NCI-H1694 treated with DMSO at 0.1 percent for 48 hours (cell line): ENCODE results near the gene SEPTIN6.
"Not testable (repeated sequence)": the region's sequence is repeated elsewhere in the genome, so short reads cannot be mapped to it uniquely, and the experiment has no call there.

Experiments
- DNase-seq: peaks from one replicate; lab custom pipeline; 2025; lab: John Stamatoyannopoulos, UW

Gene SEPTIN6

DNA sequence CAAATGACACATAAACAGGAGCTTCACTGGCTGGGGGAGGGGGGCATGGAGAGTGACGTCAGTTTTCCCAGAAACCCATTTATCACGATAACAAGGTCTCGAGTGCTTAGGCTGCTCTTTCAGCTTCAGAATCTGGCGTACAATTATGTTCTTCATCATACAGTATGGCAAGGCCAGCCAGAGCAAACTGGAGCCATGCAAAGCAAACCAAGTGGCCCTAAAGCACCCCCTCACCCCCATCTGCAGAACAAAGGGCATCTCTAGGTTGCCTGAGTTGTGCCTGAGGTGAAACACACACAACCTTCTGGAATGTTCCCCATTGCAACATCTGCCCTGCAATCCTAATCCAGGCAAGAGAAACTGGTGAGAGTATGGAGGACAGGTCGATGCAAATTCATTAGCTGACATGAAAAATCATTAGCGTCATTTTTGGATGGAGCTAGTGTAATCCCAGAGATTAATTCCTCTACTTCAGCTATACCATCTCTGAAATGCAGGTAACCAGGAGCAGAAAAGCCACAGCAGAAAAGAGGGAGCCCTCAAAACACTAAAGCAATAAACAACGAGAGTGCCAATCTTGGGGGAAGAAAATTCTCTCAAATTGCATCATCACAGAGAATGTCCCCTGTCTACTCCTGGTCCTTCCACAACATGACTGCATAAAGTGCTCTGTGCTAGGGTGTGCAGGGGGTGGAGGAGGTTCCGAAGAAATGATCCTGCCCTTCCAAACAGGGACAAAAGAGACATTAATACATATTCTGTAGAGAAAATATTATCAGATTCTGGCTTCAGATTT, 1.8 kb downstream of the SEPTIN6 start:
- no peak for DNase-seq

DNA sequence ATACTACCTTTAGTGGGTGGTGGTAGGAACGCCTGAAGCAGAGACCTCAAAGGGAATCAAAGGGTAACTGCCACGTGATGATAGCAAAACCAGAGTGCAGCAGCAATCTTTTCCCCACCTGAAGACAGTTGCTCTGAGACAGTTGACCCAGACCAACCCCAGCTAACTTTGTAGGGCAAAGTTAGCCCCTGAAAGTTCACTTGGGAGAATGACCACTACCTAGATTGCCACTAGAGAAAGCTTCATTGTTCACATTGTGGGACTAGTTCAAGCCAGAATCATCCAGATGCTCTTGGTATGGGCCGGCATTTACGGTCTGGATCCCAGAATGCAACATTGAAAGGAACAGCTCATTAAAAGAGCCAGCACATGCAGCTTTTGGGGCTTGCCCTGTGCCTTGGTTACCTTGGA, 4.1 kb downstream of the SEPTIN6 start:
- DNase-seq, result no peak

DNA sequence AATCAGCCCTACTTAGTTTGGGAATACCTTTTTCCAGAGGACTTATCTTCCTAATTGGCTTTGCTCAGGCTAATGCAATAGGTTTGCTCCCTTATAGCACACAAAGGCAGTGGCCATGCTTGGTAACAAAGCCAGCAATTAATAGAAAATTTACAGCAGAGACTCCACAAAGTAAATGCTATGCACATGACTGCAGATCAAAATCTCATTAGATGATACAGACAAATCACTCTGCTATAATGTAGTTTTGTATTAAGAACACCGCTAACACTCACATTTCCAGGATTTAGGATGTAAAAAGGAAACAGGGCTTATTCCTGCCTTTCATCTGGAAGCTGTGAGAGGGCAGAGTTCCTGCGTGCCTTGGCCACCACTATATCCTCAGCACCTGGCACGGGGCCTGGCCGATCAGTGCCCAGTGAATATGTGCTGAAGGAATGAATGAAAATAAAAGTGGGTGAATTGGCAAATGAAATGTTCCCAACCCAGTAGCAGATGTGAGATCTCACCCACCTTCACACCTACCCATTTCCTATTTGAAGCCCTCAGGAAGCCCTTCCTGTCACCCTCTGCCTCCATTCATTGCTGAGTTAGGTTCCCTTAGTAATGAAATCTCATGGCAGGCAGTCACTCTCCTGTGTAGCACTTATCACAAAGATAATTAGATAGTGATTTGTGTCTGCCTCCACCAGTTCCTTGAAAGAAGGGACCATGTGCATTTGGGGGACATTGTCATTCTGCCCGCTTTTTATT, 5.1 kb downstream of the SEPTIN6 start:
- DNase-seq, result no peak

DNA sequence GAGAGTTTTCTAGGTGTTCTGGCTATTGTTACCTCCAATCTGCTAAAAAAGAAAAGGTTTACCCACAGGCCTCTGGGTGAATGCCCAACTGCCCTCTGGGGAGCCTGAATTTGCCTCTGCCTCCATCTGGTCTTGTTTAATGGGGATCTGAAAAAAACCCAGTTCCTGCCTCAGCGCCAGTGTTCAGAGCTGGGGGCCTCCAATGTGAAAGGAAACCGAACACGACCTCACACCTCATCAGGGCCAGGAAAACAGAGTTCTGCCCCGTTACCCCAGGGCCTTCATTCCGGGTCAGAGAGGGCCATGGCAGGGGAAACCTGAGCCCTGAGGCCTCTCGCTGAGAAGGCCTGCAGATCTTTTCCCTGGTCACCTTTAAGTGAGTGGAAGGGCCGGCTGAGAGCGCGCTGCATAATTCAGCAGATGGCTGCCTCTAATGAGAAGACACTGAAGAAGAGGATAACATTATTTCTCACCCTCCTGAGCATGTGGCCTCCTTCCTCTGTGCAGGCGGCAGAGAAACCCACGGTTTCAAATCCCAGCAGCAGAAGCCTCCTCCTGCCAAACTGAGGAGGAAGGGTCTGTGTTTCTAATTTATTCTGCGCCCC, 6.8 kb downstream of the SEPTIN6 start:
- DNase-seq, result peak; percentile 43

DNA sequence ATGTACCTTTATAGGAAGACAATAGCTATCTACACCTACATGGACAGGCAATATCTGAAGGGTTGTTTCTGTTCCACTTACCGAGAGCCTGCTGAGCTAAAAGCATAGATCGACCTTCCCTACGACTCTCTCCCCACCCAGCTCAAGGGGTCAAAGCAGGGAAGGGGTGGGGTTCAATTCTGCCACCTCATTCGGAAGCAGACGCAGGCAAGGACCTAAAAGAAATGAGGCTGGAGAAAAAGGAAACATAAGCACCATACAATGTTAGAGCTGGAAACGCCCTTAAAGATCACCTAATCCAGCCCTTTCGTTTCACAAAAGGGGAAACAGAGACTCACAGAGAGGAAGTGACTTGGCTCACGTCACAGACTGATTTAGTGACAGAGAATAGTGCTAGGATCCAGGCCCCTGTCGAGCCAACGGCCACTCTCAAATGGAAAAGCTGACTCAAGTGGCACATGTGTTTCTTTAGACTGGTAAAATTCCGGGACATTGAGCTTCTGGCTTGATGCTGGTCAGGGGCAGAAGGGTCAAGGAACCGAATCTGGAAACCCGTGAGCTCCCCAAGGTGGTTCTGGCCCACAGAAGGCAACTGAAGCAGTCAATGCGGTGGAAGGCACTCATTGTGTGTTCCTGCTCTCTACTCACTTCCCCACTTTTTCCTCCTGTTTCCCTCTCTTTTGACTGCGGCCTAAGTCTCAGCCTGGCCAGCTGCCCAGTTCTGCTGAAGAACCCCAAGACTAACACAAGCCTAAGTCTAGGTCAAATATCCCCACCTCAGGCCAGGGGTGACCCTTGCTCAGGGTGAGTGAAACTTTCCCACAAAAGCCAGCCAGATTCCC, 7.5 kb downstream of the SEPTIN6 start:
- DNase-seq, result no peak

DNA sequence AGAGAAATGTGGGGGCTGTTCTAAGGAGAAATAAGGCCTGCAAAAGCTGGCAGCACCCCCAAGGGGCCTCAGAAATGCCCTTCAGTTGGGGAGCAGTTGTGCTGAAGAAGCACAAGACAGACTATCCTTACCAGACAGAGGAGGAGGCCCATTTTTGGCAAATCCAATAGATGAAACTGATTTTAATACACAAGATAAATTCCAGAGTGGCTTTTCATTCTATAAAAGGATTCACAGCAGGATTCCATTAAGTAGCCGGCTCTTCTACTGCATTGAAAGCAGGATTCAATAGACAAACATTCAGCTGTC, 8.1 kb downstream of the SEPTIN6 start:
- DNase-seq, result no peak

DNA sequence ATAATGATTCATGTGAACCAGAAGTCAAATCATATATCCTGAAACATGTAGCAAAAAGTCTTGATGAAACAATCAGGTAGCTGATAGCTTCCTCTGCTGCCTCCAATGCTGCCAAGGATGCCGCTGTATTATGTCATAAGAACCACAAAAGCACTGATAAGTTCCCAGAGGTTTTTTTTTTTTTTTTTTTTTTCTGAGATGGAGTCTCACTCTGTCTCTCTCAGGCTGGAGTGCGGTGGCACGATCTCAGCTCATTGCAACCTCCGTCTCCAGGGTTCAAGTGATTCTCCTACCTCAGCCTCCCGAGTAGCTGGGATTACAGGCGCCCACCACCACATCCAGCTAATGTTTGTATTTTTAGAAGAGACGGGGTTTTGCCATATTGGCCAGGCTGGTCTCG, 8.7 kb downstream of the SEPTIN6 start:
- not testable (repeated sequence) for DNase-seq

DNA sequence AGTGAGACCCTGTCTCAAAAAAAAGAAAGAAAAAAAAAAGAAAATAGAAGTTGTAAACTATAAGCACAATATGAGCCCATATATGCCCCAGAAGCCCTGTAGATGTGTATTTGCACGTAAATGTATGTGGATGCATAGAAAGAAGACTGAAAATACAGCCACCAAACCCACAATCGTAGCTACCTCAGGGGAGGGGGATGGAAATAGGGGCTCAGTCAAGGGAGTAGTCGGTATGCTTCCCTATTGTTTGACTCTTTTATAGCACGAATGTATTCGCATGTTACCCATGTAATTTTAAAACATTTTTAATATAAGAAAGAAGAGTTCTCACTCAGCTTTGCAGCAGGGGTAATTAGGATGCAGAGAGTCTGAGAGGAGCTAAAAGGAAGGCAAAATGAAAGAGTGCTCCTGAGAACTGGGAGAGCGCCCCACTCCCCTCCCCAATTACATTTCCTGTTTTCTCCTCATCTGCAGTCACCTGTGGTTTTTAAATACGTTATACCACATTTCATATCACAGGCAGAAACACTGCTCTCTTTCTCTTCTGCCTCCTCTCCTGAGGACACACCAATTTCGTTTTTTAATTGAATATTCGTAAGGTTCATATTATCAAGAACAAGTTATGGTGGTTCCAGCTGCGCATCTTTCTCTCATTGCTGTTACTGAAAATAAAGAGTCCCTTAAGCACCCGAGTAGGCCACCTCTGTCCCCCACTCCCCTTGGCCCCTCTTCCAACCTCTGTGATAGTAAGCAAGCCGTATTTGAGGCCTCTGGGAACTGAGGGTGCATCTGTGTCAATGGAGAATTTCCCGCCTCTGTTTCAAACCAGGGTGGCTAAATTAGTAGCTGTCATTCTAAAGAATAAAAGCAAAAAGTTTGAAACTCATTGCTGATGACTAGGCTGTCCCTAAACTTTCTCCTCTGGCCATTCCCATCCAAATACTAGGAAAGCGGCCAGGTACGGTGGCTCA, 10.7 kb downstream of the SEPTIN6 start:
- no peak for DNase-seq

DNA sequence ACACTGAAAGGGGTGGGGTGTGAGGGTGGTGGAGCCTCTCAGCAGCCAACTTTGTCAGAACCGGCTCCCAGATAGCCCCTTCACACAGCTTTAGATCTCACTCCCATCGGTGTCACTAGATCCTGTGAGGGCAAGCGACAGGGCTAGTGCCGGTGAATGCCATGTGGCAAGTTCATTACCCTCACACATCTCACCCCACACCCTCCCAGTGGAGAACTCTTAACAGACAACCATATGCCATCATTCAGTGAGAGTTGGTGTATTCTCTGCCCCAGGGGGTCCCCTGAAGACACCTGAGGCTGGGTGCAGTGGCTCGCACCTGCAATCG, 15.3 kb downstream of the SEPTIN6 start:
- DNase-seq, result no peak

DNA sequence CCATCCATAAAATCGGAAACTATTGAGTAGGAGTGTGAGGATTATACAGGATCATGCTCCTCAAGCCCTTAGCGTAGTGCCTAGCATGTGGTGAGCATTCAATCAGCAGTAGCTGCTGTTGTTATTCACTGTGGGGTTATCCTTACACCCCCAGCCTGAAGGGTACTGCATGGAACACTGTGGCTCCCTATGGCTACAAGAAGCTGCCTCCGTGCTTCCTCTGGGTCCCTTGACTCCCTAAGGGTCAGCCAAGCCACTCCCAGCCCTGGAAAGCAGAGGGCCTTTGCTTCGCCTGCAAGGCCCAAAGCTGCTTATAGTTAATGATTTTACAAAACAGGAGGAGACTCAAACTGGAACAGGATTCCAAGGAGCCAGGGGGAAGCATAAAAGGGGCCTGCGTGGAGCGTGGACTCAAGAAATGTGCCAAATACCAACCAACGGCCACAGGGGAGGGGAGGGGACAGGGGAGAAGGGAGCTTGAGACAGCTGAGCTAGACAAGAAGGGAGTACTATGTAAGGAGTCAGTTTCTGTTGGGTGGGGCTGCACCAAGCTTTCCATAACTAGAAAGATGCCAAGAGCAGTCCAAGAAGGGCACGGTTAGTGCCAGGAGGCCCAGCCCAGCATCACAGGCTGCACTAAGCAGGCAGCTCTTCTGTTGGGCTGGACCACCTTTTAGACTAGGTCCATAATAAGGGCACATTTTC, 15.9 kb downstream of the SEPTIN6 start:
- no peak for DNase-seq

DNA sequence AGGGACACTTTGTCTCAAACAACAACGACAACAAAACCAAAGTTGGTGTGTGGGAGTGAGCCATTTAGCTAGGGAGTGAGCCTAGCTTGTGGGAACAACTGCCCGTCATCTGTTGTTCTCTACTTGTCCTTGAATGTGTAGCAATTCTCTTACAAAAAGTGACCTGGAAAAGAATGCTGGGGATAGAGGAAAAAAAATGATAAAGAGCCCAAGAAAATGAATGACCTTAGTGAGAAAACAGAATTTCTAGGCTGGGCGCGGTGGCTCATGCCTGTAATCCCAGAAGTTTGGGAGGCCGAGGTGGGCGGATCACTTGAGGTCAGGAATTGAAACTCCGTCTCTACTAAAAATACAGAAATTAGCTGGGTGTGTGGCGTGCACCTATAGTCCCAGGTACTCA, 19.6 kb downstream of the SEPTIN6 start:
- DNase-seq, result no peak

DNA sequence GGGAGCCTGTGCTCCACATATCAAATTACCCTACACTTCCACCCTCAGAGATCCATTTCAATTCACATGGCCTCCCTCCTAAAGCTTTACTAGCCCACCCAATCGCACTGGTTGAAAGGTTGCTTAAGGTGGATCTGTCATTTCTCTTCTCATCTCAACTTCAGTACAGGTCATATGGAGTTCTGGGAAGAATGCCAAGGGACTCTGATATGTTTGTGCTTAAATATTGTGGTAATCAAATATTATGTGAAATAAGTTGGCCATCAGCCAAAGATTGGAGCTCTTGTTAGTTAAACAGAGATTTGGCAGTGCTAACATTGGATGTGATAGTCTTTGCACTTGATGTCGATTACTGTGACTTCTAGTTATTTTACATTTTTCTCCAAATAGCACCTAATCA, 20.5 kb downstream of the SEPTIN6 start:
- peak; percentile 52 for DNase-seq

DNA sequence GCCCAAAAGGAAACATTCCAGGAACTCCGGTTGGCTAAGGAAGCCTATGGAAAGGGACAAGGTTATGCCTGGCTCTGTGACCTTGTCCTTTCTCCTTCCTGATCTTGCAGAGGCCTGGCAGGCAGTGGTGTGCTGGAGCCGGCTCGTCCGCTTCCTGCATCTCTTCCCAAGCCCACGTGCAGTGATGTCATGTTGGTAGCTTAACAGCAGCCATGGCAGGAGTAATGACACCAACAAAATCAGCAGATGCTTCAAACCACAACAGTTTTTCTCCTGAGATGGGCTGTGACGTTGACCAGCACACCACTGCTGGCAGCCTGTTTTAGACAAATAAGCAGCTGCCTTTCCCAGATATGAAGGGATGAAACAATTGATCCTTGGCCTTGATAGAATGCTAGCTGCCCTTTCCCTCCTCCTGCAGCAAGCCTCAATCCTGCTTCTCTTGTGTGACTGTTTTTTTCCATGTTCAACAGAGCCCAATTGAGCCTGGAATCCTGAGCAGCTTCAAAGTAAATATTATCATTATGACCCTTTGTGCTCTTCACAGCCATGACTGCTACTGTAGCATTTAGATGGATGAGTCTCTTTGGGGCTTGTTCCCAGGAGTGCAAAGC, 23.4 kb downstream of the SEPTIN6 start:
- no peak for DNase-seq

DNA sequence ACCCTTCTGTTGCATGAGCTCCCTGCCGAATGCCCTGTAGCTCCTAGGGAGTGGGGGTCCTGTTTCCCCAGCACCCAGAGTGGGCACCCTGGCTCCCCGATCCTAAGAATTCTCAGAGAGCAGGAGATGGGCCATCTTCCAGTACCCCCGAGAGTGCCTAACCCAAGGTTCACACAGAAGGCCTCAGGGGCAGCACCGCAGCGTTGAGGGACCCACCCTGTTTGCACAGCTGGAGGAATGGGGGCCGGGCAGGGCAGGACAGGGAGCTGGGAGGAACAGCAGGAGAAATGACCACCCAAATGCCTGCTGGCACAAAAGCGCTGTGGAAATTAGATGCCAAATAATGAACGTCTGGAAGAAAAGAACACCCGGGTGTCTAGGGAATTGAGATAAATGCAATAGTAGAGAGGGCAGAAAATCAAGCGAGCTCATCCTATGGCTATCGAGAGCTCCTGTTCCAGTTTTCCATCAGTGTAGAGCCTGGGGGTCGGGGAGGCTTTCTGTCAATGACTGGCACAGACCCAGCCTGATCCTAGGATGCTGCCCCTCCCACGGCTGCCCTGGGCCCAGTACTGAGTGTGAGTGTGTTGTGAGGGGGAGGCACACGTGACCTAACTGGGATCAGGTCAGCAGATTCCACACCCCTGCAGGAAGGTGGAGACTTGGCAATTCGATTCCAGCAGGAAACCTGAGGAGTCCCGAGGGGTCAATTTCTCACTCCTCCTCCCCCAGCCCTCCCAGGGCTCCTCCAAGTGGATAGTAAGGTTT, 25.7 kb downstream of the SEPTIN6 start:
- DNase-seq, result no peak

DNA sequence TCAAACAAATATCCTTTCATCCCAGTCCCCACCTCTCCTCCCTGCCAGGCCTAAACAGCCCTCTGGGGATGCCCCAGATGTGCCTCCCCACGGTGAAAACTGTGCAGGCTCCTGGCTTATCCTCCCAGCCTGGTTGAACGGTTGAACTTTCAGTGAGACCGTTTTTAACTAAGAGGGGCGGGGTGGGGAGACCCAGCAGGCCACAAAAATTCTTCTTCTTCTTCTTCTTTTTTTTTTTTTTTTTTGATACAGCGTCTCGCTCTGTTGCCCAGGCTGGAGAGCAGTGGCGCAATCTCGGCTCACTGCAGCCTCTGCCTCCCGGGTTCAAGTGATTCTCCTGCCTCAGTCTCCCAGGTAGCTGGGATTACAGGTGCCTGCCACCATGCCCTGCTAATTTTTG, 28.1 kb downstream of the SEPTIN6 start:
- DNase-seq, result not testable (repeated sequence)

DNA sequence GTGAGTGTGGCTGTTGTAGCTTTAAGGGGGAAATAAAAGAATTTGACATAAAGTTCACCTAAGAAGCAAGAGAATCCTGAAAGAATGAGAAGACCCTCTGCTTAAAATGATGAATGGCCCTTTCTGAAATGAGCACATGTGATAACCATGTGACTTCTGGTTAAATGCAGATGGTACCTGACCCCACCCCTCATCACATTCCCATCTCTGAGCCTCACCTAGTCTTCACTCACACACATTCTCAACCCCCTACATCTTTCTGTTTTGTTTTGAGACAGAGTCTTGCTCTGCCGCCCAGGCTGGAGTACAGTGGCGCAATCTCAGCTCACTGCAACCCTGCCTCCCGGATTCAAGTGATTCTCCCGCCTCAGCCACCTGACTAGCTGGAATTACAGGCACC, 31.5 kb downstream of the SEPTIN6 start:
- no peak for DNase-seq

DNA sequence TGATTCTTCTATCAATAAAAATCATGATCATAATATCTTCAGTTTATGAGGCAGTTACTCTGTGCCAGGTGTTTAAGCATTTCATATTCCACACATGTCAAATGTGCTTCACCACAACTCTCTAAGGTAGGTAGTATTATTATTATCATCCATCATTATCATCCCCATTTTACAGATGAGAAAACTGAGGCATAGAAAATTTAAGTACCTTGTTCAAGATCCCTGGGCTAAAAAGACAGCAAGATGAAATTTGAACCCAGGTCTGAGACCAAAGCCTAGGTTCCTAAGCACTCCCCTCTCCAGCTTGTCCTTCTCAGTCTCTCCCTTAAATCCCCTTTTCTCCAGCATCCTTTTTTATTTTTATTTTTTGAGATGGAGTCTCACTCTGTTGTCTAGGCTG, 33.4 kb downstream of the SEPTIN6 start:
- no peak for DNase-seq

DNA sequence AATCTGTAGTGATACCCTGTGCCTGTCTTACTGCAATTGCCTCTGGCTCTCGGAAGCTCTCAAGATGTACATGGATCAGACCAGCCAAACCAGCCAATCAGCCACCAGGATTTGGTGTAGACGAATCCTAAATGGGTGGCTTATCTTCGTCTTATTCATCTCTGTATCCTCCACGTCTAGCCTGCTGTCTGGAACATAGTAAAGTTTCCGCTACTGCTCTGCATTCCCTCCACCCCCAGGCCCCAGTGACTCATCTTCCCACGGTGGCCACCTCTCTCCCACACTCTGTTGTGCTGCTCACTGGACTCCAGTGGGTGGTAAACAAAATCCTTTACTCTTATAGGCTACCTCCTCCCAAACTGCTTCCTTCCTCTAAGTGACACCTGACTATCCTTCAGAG, 37.8 kb downstream of the SEPTIN6 start:
- no peak for DNase-seq

DNA sequence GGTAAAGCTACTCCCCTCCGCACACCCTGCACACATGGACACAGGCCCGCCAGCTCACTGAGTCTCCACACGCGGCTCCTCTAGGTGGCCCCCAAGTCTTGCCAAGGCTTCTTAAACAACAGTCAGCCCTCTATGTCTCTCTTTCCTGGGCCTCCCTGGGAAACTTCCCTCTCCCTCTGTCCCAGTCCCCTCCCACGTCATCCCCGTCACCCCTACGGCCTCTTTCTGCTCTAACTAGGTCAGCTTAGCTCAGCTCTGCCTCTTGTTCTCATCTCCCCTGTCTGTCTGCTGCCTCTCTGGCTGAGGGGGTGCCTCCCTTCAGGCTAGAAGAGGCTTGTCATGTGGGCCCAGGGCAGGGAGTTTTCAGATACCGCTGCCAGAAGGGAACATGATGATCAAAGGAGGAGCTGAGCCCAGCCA, 38.8 kb downstream of the SEPTIN6 start:
- no peak for DNase-seq

DNA sequence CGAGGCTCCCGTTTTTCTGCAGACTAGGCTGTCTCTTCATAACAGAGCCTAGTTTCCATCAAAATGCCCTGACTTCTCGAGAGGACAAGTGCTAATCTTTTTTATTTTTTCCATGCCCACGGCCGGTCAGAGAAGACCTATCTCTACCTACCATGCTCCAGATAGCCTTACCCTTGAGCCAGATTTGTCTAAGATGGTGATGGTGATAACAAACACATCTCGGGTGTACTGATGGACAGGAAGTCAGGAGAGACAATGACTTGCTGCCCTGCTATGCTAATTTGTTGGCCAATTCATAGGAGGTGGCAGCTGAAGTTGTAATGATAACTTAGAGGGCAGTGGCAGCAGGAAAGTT, 44.6 kb downstream of the SEPTIN6 start:
- no peak for DNase-seq
